B cell (primary cell): ENCODE measurements around the gene RPL7L1. TPM values are rescaled to one million over a fixed set of nuclear protein-coding genes. Genes with fewer than 3 reads are reported as not detected.
"Not testable (repeated sequence)": the region's sequence is repeated elsewhere in the genome, so short reads cannot be mapped to it uniquely, and the experiment has no call there.

ENCODE experiments used
- ATAC-seq: fragments of 200-7000 bp; cut with Tn5 transposase; one replicate; pipeline ENCODE4 v1.10.0; 2021; ENCODE audit warnings: low read depth, mild to moderate bottlenecking, moderate number of reproducible peaks, moderate library complexity
- CTCF ChIA-PET: fragments of 350-600 bp; sonication (Branson Sonifier 250); formaldehyde crosslinking; loops from one replicate; lab custom pipeline; 2021; ENCODE audit warnings: antibody characterized with exemption, inconsistent platforms; lab: Charles Lee
- POLR2A ChIA-PET: fragments of 350-600 bp; sonication (Branson Sonifier 250); formaldehyde crosslinking; loops from one replicate; lab custom pipeline; 2021; ENCODE audit warnings: antibody characterized with exemption; lab: Charles Lee
- DNase-seq: peaks from one replicate; pipeline ENCODE4 v3.0.0; 2013
- H2AFZ ChIP-seq: 2 replicates; pipeline ENCODE4 v1.6.1; 2012; ENCODE audit warnings: mild to moderate bottlenecking, low read depth, low read length; ENCODE audit not compliant: insufficient read depth, poor library complexity, severe bottlenecking
- H3K27ac ChIP-seq, 2 donors: 1 replicate in 1 of 2; 2 replicates in 1 of 2; pipeline ENCODE4 v1.5.1; 2012 to 2013; ENCODE audit warnings: low read length in 2 of 2, mild to moderate bottlenecking in 2 of 2, moderate library complexity in 1 of 2
- H3K27me3 ChIP-seq, 4 experiments: fragments of 200-600 bp in 1 of 4; sonication (generic) in 1 of 4; replicated peaks in 1 of 4; 1 replicate in 2 of 4; 2 replicates in 2 of 4; pipeline versions ENCODE4 v1.6.1 to v1.7.0; 2013 to 2016; ENCODE audit warnings: low read length in 3 of 4, mild to moderate bottlenecking in 2 of 4, mixed read lengths in 1 of 4, moderate library complexity in 1 of 4; ENCODE audit not compliant: insufficient read depth in 4 of 4, control insufficient read depth in 3 of 4; ENCODE audit errors: control extremely low read depth in 1 of 4
- H3K36me3 ChIP-seq, 2 experiments: replicated peaks in 1 of 2; 1 replicate in 1 of 2; 2 replicates in 1 of 2; pipeline versions ENCODE4 v1.6.1 to v1.7.1; 2013; ENCODE audit warnings: low read length in 1 of 2; ENCODE audit not compliant: insufficient read depth in 2 of 2, control insufficient read depth in 1 of 2; ENCODE audit errors: control extremely low read depth in 1 of 2, extremely low read depth in 1 of 2
- H3K4me1 ChIP-seq, 2 donors: fragments of 200-600 bp in 1 of 2; sonication (generic) in 1 of 2; 1 replicate in 1 of 2; 2 replicates in 1 of 2; pipeline versions ENCODE4 v1.5.1 to v1.6.1; 2013 to 2017; ENCODE audit warnings: low read length in 2 of 2; ENCODE audit not compliant: control insufficient read depth in 2 of 2, insufficient read depth in 2 of 2
- H3K4me2 ChIP-seq: replicated peaks from 2 replicates; pipeline ENCODE3; 2012; ENCODE audit warnings: mild to moderate bottlenecking, low read depth, low read length; ENCODE audit not compliant: poor library complexity, severe bottlenecking
- H3K4me3 ChIP-seq, 5 experiments: fragments of 200-600 bp in 1 of 5; sonication (generic) in 1 of 5; 1 replicate in 3 of 5; 2 replicates in 2 of 5; pipeline versions ENCODE4 v1.5.1 to v1.7.0; 2011 to 2016; ENCODE audit warnings: low read length in 4 of 5, mild to moderate bottlenecking in 4 of 5, low read depth in 2 of 5, control low read depth in 1 of 5, moderate library complexity in 1 of 5; ENCODE audit not compliant: insufficient read depth in 1 of 5; ENCODE audit errors: control extremely low read depth in 1 of 5, extremely low read depth in 1 of 5
- H3K79me2 ChIP-seq: fragments of 200-600 bp; sonication (generic); one replicate; pipeline ENCODE4 v1.6.0; 2016; ENCODE audit warnings: low read length; ENCODE audit not compliant: control insufficient read depth, insufficient read depth
- H3K9ac ChIP-seq: fragments of 200-600 bp; sonication (generic); 2 replicates; pipeline ENCODE4 v1.6.1; 2017; ENCODE audit warnings: mild to moderate bottlenecking, low read length, moderate library complexity
- H3K9me3 ChIP-seq, 3 donors: one replicate each; pipeline versions ENCODE4 v1.6.1 to v1.7.1; 2013; ENCODE audit warnings: low read length in 2 of 3; ENCODE audit not compliant: control insufficient read depth in 2 of 3, insufficient read depth in 1 of 3; ENCODE audit errors: control extremely low read depth in 1 of 3
- H4K20me1 ChIP-seq: 2 replicates; pipeline ENCODE4 v1.6.0; 2012; ENCODE audit warnings: mild to moderate bottlenecking, low read length; ENCODE audit not compliant: insufficient read depth, control insufficient read depth, poor library complexity, severe bottlenecking
- H3K27ac Mint-ChIP-seq: one replicate; pipeline ENCODE4 v1.8.0; 2021; ENCODE audit warnings: mixed read lengths
- H3K27me3 Mint-ChIP-seq: one replicate; pipeline ENCODE4 v1.8.0; 2021; ENCODE audit warnings: mixed read lengths
- H3K4me1 Mint-ChIP-seq: one replicate; pipeline ENCODE4 v1.8.0; 2021; ENCODE audit warnings: mixed read lengths
- H3K4me3 Mint-ChIP-seq: one replicate; pipeline ENCODE4 v1.8.0; 2021; ENCODE audit warnings: mixed read lengths
- H3K9me3 Mint-ChIP-seq: one replicate; pipeline ENCODE4 v1.8.0; 2022; ENCODE audit warnings: mixed read lengths; ENCODE audit not compliant: insufficient read depth
- CTCF ChIP-seq: fragments of 200-600 bp; IDR thresholded peaks from one replicate; pipeline ENCODE4 v1.8.0; 2022; ENCODE audit warnings: antibody characterized with exemption, mild to moderate bottlenecking
- EZH2 ChIP-seq: IDR thresholded peaks from 2 replicates; pipeline ENCODE4 v1.6.1; 2012; ENCODE audit warnings: borderline replicate concordance, low read depth, mild to moderate bottlenecking, moderate library complexity, low read length; ENCODE audit not compliant: insufficient read depth, poor library complexity, severe bottlenecking
- WGBS: methylation state at CpG from one replicate; pipeline ENCODE4 v1.1.5; 2013; ENCODE audit warnings: missing lambda C conversion rate; ENCODE audit not compliant: insufficient coverage; 5-methylcytosine and 5-hydroxymethylcytosine counted together
- intact Hi-C: fragments of 100-400 bp; cut with micrococcal nuclease; formaldehyde crosslinking; loops from one replicate; pipeline ENCODE4 v1.10.0; 2022
- polyA plus RNA-seq: library from polyadenylated mRNA; depleted of rRNA; stranded (reverse); fragments of >200 nt; gene quantifications from 2 replicates; pipeline ENCODE4 v1.2.3, GENCODE V29; 2012
- total RNA-seq, 2 donors: library from RNA; stranded (reverse); fragments of 120-200 nt in 1 of 2; gene quantifications; 1 replicate in 1 of 2; 2 replicates in 1 of 2; pipeline versions ENCODE4 v1.2.3 to v1.2.4, GENCODE V29; 2013 to 2022

The RPL7L1 gene
- total and polyA plus RNA-seq, 2 donors (not counting 1 experiment from before 2014, with no cell fraction given) = 14.5 to 100 TPM

- H4K20me1 ChIP-seq = no peaks in the 10 kb centered on the region
- no peak overlapping the region for H2AFZ ChIP-seq
- Mint-ChIP-seq H3K9me3 (no peaks in the 10 kb centered on the region), H3K27me3 (no peaks in the 10 kb centered on the region), H3K27ac (no peak overlapping the region), H3K4me3 (peak overlapping the region; percentile 34), H3K4me1 (peaks cover 16% of the 10 kb centered on the region)
- peaks cover 22% of the 10 kb centered on the region for H3K79me2 ChIP-seq
- POLR2A ChIA-PET = interaction anchor here (0.6 to 1.5 kb wide), 2 partner anchors 216 to 266 kb away, joined by 4 read pairs; no protein-coding TSS in a partner anchor
- no peaks in the 10 kb centered on the region for H3K27me3 ChIP-seq
- CTCF ChIA-PET = interaction anchor here (0.7 to 7.2 kb wide), 5 partner anchors 21 to 215 kb away, joined by 3 to 68 read pairs (median 4); no protein-coding TSS in a partner anchor
- peaks cover 8 to 18% of the 10 kb centered on the region in 2 donors for H3K4me1 ChIP-seq
- no peak overlapping the region for H3K27ac ChIP-seq
- WGBS = no CpG with 5 or more reads among the region's 3 CpGs
- H3K4me3 ChIP-seq = no peak overlapping the region
- no peak overlapping the region for H3K4me2 ChIP-seq
- peaks cover 0 to 7% of the 10 kb centered on the region in 2 experiments for H3K36me3 ChIP-seq
- intact Hi-C loops = loop anchor here (1.0 to 10.0 kb wide), 5 partner anchors 151 to 1091 kb away; partner anchors contain the start of genes MRPS10 and TOMM6
- H3K9me3 ChIP-seq = no peaks in the 10 kb centered on the region
- no peak for ATAC-seq
- TF ChIP-seq EZH2 (no peak), CTCF (no peak)
- H3K9ac ChIP-seq = no peak overlapping the region
- no peak for DNase-seq
Measured at GRCh38 chr6:42877695-42878094, 1.7 kb upstream of the RPL7L1 start.

DNA sequence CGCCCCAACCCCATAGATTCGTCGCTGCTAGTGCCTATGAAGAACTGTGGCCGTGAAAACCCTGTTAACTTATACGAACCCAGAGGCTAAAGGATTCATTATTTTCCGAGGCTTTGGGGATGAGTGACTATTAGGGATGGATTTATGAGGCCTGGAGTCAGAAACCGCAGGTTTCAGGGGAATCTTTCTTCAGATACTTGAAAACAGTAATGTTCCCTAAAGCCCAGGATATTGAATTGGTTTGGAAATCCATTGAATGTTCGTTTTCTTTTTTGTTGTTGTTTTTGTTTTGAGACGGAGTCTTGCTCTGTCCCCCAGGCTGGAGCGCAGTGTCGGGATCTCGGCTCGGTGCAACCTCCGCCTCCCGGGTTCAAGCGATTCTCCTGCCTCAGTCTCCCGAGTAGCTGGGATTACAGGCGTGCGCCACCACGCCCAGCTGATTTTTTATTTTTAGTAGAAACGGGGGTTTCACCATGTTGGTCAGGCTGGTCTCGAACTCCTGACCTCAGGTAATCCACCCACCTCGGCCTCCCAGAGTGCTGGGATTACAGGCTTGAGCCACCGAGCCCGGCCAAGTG, 913 bp downstream of the RPL7L1 start:
- DNase-seq, H3K27me3 ChIP-seq, H3K9me3 ChIP-seq, intact Hi-C loops, H3K9me3 Mint-ChIP-seq, H4K20me1 ChIP-seq, H3K27me3 Mint-ChIP-seq, ATAC-seq: not testable (repeated sequence)
- Histone ChIP-seq H3K4me2 (peak overlapping the region; percentile 97), H3K79me2 (peaks cover 28% of the 10 kb centered on the region), H3K27ac (peak overlapping the region; percentile 85 to 87), H3K36me3 (peaks cover 9 to 30% of the 10 kb centered on the region in 2 experiments), H2AFZ (peak overlapping the region; percentile 98), H3K9ac (peak overlapping the region; percentile 100), H3K4me1 (peaks cover 8 to 18% of the 10 kb centered on the region in 2 donors), H3K4me3 (peak overlapping the region; percentile 76 to 99 (median 90))
- peak overlapping the region; percentile 96 for H3K4me3 Mint-ChIP-seq
- H3K4me1 Mint-ChIP-seq = peaks cover 21% of the 10 kb centered on the region
- CTCF ChIA-PET = interaction anchor here (0.6 to 7.2 kb wide), 14 partner anchors 11 to 316 kb away, joined by 3 to 68 read pairs (median 6); partner anchors contain the start of genes BICRAL, TBCC and UBR2
- POLR2A ChIA-PET = interaction anchor here (0.9 to 2.4 kb wide), 11 partner anchors 9 to 311 kb away, joined by 3 to 45 read pairs (median 6); partner anchors contain the start of genes BICRAL, CNPY3, PEX6 and PPP2R5D
- WGBS = 7% methylated on average over 19 of the region's 25 CpGs
- peak overlapping the region; percentile 97 for H3K27ac Mint-ChIP-seq

DNA sequence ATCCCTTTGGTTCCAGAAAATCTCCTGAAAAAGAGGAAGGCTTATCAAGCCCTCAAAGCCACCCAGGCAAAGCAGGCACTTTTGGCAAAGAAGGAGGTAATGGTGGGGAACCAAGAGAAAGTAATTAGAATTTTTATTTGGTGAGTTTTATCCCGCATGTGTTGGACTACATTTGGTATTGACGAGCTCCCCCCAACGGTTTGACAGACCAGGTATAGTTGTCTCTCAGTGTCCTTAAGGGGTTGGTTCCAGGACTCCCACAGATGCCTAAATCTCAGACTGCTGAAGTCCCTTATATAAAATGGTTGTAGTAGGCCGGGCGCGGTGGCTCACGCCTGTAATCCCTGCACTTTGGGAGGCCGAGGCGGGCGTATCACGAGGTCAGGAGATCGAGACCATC, 1.5 kb downstream of the RPL7L1 start:
- ChIA-PET POLR2A (interaction anchor here (2.2 kb wide), 1 partner anchor 48 kb away, joined by 19 read pairs; the partner anchor contains the start of gene CNPY3), CTCF (interaction anchor here (0.6 to 7.2 kb wide), 6 partner anchors 10 to 485 kb away, joined by 3 to 68 read pairs (median 6); a partner anchor contains a TSS)
- H3K9me3 ChIP-seq, H4K20me1 ChIP-seq, H2AFZ ChIP-seq, intact Hi-C loops, H3K9me3 Mint-ChIP-seq, H3K27me3 Mint-ChIP-seq, DNase-seq, H3K27me3 ChIP-seq, ATAC-seq: not testable (repeated sequence)
- peak overlapping the region; percentile 100 for H3K9ac ChIP-seq
- Mint-ChIP-seq H3K4me1 (peaks cover 21% of the 10 kb centered on the region), H3K4me3 (peak overlapping the region; percentile 96), H3K27ac (peak overlapping the region; percentile 97)
- H3K79me2 ChIP-seq = peaks cover 29% of the 10 kb centered on the region
- H3K36me3 ChIP-seq = peaks cover 11 to 35% of the 10 kb centered on the region in 2 experiments
- peak overlapping the region; percentile 25 to 85 for H3K27ac ChIP-seq
- peak overlapping the region; percentile 97 for H3K4me2 ChIP-seq
- H3K4me3 ChIP-seq = peak overlapping the region in 4 of 5 experiments; percentile 79 to 99 (median 94)
- peaks cover 8 to 18% of the 10 kb centered on the region in 2 donors for H3K4me1 ChIP-seq
- 75% methylated on average over 9 of the region's 12 CpGs for WGBS
